Caki2 (cell line): ENCODE data around the gene IMPDH1. TPM values are rescaled to one million over a fixed set of nuclear protein-coding genes. Genes with fewer than 3 reads are reported as not detected.

Source experiments
- DNase-seq: peaks from one replicate; pipeline ENCODE4 v3.0.0-alpha.2; 2015; ENCODE audit warnings: low read depth
- in situ Hi-C: cut with HindIII; loops from 2 replicates; pipeline ENCODE4 v1.10.0; 2016; ENCODE audit warnings: low sequenced_read_pairs, low pct_unique_long_range_greater_than_20kb, mixed read lengths
- total RNA-seq: library from RNA; depleted of rRNA; stranded (reverse); fragments of >200 nt; shearing (Covaris generic); gene quantifications from 2 replicates; pipeline ENCODE4 v1.2.3, GENCODE V29; 2014; ENCODE audit warnings: low replicate concordance

Gene IMPDH1
- total RNA-seq, 1 experiment from 2014 or later, result 65.4 TPM

DNA sequence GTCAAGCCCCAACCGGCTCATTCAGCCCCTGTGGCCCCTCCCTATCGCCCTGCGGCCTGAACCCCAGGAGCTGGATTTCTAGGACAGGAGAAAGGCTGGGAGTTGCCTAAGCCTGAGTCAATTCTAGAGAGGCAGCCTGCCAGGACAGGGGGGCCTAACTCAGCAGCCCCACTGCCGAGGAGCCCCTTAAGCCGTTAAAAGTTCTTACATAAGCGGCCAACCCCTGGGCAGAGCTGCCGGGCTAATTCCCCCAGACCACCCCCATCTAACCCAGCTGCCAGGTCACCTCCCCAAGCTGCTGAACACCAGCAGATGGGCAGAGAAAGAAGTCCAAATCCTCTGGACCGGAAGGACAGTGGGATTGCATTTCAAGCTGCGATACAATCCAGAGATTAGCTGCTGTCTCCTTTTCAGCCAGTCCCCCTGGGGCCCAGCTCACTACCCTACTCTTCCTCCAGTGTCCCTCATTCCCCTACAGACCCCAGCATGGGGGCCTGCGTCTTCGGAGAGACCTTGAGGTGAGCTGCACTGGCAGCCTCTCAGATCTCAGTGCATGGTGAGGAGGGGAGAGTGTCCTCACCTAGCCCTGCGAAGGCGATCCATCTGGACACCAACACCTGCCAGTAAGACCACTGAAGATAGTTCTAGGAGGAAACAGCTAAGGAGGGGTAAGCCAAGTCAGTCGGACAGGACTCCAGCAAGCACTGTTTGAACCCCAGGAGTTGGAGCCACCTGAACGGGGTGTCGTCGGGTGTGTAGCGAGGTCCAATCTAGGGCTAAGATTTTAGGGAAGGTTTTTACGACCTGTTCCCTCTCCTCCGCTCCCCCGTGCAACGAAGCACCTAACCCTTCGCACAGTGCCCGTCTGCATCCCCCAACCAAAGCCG is 830 bp downstream of the IMPDH1 start:
- in situ Hi-C loops, result no loop called here
- no peak for DNase-seq

DNA sequence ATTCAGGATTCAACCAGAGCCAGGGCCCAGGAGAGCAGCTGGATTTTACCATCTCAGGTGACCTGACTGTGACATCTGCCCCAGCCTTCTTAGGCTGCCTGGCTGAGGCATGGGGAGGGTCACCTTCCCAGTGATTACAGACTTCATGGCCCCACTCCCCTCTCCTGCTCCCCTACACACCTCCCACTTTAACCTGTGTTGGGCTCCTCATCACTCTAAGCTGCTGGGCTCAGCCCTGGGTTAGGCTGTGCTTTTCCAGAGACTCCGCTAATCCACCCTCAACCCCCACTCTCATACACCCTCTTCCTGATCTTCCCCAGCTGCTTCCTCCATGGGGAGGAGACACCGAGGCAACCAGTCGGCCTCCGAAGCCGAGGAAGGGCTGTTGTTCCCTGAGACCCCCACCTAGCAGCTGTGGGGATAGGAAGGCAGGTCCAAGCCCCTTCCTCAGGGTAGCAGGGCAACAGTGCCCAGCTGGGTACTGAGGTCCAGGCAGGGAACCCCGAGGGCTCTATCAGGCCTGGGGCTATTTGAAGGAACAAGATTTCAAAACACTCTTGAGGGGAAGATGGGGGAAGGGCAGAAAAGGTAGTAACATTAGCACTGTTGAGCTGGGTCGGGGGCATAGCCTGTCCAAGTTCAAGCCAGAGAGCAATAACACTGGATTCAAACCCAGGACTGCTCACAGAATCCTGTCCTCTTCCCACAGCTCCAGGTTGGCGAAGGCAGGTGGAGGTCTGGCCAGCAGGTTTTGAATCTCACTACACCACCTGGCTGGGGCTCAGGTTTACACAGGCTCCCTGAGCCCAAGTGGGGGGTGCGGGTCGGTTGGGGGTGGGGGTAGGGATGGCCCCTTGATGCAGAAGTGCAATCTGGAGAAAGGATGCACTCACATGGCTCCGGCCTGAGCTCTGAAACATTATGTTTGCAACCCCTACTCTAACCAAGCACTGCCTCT is 1.8 kb downstream of the IMPDH1 start:
- in situ Hi-C loops, result no loop called here
- DNase-seq, result no peak

- in situ Hi-C loops, result no loop called here
- no peak for DNase-seq
Measured at GRCh38 chr7:128407233-128407589, 2.6 kb downstream of the IMPDH1 start.

- no peak for DNase-seq
- in situ Hi-C loops, result no loop called here
Measured at GRCh38 chr7:128406314-128407232, 3.2 kb downstream of the IMPDH1 start.

- DNase-seq, result no peak
- in situ Hi-C loops, result no loop called here
Measured at GRCh38 chr7:128405471-128406313, 4.1 kb downstream of the IMPDH1 start.

DNA sequence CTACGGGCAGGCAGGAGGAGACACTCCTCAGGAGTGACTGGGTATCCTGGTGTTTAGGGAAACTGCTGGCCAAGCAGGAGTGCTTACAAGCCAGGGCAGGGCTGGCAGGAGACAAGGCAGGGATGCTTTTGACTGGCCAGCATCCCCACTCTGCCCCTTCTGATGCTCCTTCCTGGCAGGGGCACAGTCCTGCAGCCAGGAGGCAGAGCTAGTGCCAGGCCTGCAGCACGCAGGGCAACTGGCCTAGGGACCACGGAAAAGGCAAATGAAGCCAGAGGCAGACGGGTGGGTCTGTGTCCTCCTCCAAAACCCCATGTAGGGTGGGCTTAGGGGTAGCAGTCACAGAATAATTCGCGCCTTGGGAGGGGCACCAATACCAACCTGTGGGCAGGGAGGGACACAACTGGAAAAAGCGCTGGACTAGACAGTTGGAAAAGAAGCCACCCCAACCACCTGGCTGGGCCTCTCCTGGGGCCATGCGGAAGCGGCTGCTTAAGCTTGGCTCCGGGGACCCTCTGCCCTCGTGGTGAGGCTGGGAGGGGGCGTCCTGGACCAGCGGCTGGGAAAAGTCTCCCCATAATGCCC is 4.8 kb downstream of the IMPDH1 start:
- no peak for DNase-seq
- in situ Hi-C loops, result no loop called here

DNA sequence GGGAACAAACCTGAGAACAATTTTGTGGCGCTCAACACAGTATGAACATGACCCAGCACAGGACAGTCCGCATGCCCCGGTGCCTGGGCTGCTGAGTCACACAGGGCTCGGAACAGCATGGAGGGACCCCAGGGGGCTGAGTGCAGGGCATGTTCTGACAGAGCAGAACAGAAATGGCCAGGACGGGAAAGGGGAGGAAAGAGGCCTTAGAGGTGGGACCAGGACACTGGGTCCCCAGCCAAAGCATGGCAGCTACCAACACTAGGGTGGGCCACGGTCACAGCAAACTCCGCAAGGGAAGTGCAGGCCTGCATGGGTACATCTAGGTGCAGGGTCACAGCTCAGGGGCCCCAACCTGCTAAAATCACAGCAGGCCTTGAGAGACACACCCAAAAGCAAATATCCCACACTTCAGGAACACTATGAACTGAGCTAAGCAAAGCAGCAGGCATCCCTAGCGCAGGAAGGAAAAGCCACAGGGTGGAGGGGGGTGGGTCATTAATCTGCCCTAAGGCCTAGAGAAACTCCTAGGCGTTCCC is 5.6 kb downstream of the IMPDH1 start:
- in situ Hi-C loops, result no loop called here
- DNase-seq, result no peak

DNA sequence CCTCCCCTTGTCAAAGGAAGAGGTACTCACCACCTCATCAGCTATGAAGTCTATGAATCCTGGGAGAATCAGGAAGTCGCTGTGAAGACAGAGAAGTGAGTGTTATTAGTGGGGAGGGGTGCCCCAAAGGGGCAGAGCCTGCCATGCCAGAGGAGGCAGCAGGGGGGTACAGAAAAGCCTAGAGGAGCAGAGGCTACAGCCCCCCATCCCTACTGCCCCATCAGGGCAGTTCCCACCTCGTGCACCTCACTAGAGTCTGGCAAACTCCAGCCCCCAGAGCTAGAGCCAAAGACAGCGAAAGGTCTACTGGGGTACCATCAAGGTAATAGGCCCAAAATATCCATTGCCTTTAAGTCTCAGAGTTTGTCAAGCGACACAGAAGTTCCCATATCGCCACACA is 6.1 kb downstream of the IMPDH1 start:
- in situ Hi-C loops, result no loop called here
- DNase-seq, result no peak

GRCh38 chr7:128402356-128402755 is 7.4 kb downstream of the IMPDH1 start:
- in situ Hi-C loops, result no loop called here
- no peak for DNase-seq

- in situ Hi-C loops, result no loop called here
- DNase-seq, result no peak
Measured at GRCh38 chr7:128400566-128400965, 9.2 kb downstream of the IMPDH1 start.

- no peak for DNase-seq
- in situ Hi-C loops, result no loop called here
Measured at GRCh38 chr7:128399991-128400390, 9.8 kb downstream of the IMPDH1 start.

DNA sequence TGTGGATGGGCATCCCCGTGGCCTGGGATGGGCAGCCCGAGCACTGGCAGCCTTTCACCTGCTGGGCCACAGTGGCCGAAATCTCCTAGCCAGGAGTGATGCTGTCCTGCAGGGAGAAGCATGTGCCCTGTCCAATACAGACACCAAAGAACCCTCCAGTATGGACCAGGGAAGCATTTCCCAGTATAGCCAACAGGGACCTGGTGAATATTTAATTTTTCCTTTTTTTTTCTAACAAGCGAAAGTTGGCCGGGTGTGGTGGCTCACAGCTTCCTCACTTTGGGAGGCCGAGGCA is 11.0 kb downstream of the IMPDH1 start:
- in situ Hi-C loops, result no loop called here
- DNase-seq, result no peak

GRCh38 chr7:128398016-128398840 is 11.6 kb downstream of the IMPDH1 start:
- in situ Hi-C loops, result no loop called here
- DNase-seq, result peak; percentile 29

GRCh38 chr7:128396357-128396756 is 13.4 kb downstream of the IMPDH1 start:
- in situ Hi-C loops, result no loop called here
- DNase-seq, result no peak

- no peak for DNase-seq
- in situ Hi-C loops, result no loop called here
Measured at GRCh38 chr7:128395748-128396147, 14.0 kb downstream of the IMPDH1 start.

- DNase-seq, result no peak
- in situ Hi-C loops, result no loop called here
Measured at GRCh38 chr7:128394904-128395496, 14.8 kb downstream of the IMPDH1 start.
